Stomach smooth muscle (tissue), 2 donors: ENCODE measurements around the gene DOCK4.

Source experiments
- H3K27ac ChIP-seq: one replicate; pipeline ENCODE4 v1.7.0; 2013; ENCODE audit warnings: mild to moderate bottlenecking, low read length, inconsistent platforms
- H3K27me3 ChIP-seq, 2 donors: one replicate each; pipeline ENCODE4 v1.7.0; 2013; ENCODE audit warnings: low read length in 2 of 2; ENCODE audit not compliant: insufficient read depth in 2 of 2, control insufficient read depth in 1 of 2
- H3K36me3 ChIP-seq, 2 donors: one replicate each; pipeline ENCODE4 v1.7.0; 2013; ENCODE audit warnings: low read length in 2 of 2; ENCODE audit not compliant: control insufficient read depth in 2 of 2, insufficient read depth in 2 of 2
- H3K4me1 ChIP-seq: one replicate; pipeline ENCODE4 v1.7.0; 2013; ENCODE audit warnings: low read length; ENCODE audit not compliant: control insufficient read depth, insufficient read depth
- H3K4me3 ChIP-seq, 2 donors: one replicate each; pipeline ENCODE4 v1.7.0; 2013; ENCODE audit warnings: low read length in 2 of 2
- H3K9ac ChIP-seq, 2 donors: one replicate each; pipeline ENCODE4 v1.7.0; 2013; ENCODE audit warnings: low read length in 2 of 2, mild to moderate bottlenecking in 1 of 2
- H3K9me3 ChIP-seq, 2 donors: one replicate each; pipeline ENCODE4 v1.7.0; 2013; ENCODE audit warnings: low read length in 2 of 2; ENCODE audit not compliant: control insufficient read depth in 2 of 2
- donor health status: healthy.
- donor health status: Pancreatic carcinoma.

The DOCK4 gene

DNA sequence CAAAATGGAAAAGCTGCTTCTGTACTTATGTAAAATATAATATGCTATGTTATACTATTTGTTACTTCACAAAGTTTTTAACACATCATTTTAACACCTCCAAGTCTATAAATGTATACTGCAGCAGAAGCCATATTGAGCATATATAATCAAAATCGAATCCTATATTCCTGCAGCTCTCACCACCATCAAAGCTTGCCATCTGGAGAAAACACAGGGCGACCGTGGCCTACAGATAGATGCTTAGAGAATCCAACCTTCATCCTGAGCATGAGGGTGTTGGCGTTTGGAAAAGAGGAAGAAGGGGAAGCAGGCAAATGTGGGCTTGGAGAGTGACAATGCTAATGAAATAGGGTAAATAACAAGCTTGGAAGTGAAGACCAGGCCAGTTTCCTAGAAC lies 385.2 kb downstream of the DOCK4 start:
- H3K27ac ChIP-seq, result no peak overlapping the region
- H3K27me3 ChIP-seq, result no peaks in the 10 kb centered on the region
- H3K4me3 ChIP-seq, result no peak overlapping the region
- H3K4me1 ChIP-seq, result no peaks in the 10 kb centered on the region
- H3K36me3 ChIP-seq, result peaks cover 0 to 9% of the 10 kb centered on the region in 2 donors
- H3K9ac ChIP-seq, result no peak overlapping the region
- H3K9me3 ChIP-seq, result no peaks in the 10 kb centered on the region

DNA sequence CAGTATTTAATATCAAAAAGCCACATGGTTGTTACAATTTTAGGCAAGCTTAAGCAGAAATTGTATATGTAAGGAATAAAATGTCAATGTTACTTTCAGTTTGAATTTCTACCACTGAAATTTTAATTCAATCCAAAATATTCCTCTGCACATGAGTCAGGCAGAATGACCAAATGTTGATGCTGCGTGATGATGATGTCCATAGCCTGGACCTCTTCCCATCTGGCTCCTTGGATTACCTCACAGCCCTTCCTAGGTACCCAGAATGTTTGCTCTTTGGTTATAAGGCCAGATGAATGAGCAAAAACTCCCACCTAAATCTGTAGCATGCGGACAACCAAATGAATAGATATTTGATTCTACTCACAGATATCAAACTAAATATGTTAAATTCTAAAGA lies 385.6 kb downstream of the DOCK4 start:
- H3K36me3 ChIP-seq, result peaks cover 0 to 9% of the 10 kb centered on the region in 2 donors
- no peak overlapping the region for H3K4me3 ChIP-seq
- no peaks in the 10 kb centered on the region for H3K27me3 ChIP-seq
- H3K4me1 ChIP-seq, result no peaks in the 10 kb centered on the region
- no peak overlapping the region for H3K27ac ChIP-seq
- no peaks in the 10 kb centered on the region for H3K9me3 ChIP-seq
- H3K9ac ChIP-seq, result no peak overlapping the region

GRCh38 chr7:111820121-111820520 lies 386.1 kb downstream of the DOCK4 start:
- no peak overlapping the region for H3K9ac ChIP-seq
- H3K9me3 ChIP-seq, result no peaks in the 10 kb centered on the region
- H3K36me3 ChIP-seq, result peaks cover 0 to 9% of the 10 kb centered on the region in 2 donors
- no peak overlapping the region for H3K27ac ChIP-seq
- no peaks in the 10 kb centered on the region for H3K27me3 ChIP-seq
- no peak overlapping the region for H3K4me3 ChIP-seq
- no peaks in the 10 kb centered on the region for H3K4me1 ChIP-seq

DNA sequence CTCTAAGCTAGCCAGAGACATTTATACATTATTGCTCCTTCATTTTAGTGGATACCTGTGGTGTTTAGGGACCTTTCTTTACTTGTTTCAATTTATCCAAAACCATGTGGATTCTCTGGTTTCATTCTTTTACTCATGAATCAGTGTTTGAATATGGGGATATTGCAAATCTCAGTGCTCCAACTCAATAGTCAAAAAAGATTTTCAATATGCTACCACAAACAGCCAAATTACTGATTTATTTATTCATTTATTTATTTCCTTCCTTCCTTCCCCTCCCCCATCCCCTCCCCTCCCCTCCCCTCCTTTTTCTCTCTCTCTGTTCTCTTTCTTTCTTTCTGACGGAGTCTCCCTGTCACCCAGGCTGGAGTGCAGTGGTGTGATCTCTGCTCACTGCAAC lies 390.8 kb downstream of the DOCK4 start:
- Histone ChIP-seq H3K36me3 (peaks cover 0 to 3% of the 10 kb centered on the region in 2 donors), H3K4me3 (no peak overlapping the region), H3K4me1 (no peaks in the 10 kb centered on the region), H3K9ac (no peak overlapping the region), H3K27ac (no peak overlapping the region), H3K27me3 (no peaks in the 10 kb centered on the region), H3K9me3 (no peaks in the 10 kb centered on the region)

GRCh38 chr7:111813306-111813705 lies 392.9 kb downstream of the DOCK4 start:
- H3K9ac ChIP-seq, result no peak overlapping the region
- no peaks in the 10 kb centered on the region for H3K27me3 ChIP-seq
- no peaks in the 10 kb centered on the region for H3K9me3 ChIP-seq
- no peak overlapping the region for H3K4me3 ChIP-seq
- H3K36me3 ChIP-seq, result no peaks in the 10 kb centered on the region
- H3K4me1 ChIP-seq, result no peaks in the 10 kb centered on the region
- H3K27ac ChIP-seq, result no peak overlapping the region

GRCh38 chr7:111806232-111806631 lies 400.0 kb downstream of the DOCK4 start:
- H3K9ac ChIP-seq, result no peak overlapping the region
- H3K4me3 ChIP-seq, result no peak overlapping the region
- H3K27ac ChIP-seq, result no peak overlapping the region
- no peaks in the 10 kb centered on the region for H3K27me3 ChIP-seq
- H3K36me3 ChIP-seq, result no peaks in the 10 kb centered on the region
- no peaks in the 10 kb centered on the region for H3K9me3 ChIP-seq
- H3K4me1 ChIP-seq, result no peaks in the 10 kb centered on the region

- Histone ChIP-seq H3K36me3 (no peaks in the 10 kb centered on the region), H3K27ac (no peak overlapping the region), H3K4me1 (no peaks in the 10 kb centered on the region), H3K4me3 (no peak overlapping the region), H3K9me3 (peaks cover 0 to 10% of the 10 kb centered on the region in 2 donors), H3K9ac (no peak overlapping the region), H3K27me3 (no peaks in the 10 kb centered on the region)
Measured at GRCh38 chr7:111803015-111803758, 403.0 kb downstream of the DOCK4 start.

GRCh38 chr7:111802194-111802772 lies 403.9 kb downstream of the DOCK4 start:
- no peak overlapping the region for H3K4me3 ChIP-seq
- H3K27ac ChIP-seq, result no peak overlapping the region
- no peaks in the 10 kb centered on the region for H3K4me1 ChIP-seq
- no peaks in the 10 kb centered on the region for H3K27me3 ChIP-seq
- H3K36me3 ChIP-seq, result no peaks in the 10 kb centered on the region
- H3K9me3 ChIP-seq, result peaks cover 0 to 12% of the 10 kb centered on the region in 2 donors
- H3K9ac ChIP-seq, result no peak overlapping the region

DNA sequence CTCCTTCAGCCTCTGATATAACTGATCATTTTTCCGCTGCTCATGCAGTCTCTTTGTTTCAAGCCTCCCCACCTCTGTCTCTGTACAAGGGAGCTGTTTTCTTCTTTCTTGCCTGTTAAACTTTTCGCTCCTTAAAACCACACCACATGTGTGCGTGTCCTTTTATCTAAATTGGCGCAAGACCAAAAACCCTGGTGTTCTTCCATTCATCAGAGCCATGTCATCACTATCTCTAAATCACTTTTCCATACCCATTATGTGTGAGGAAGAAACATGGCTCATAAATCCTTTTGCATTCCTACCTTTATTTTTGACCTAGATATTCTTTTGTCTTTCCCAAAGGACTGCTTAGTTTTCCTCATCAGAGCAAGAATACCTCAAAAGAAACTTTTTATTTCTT lies 404.9 kb downstream of the DOCK4 start:
- Histone ChIP-seq H3K9ac (no peak overlapping the region), H3K9me3 (peaks cover 7 to 21% of the 10 kb centered on the region in 2 donors), H3K4me1 (no peaks in the 10 kb centered on the region), H3K27me3 (no peaks in the 10 kb centered on the region), H3K27ac (no peak overlapping the region), H3K36me3 (no peaks in the 10 kb centered on the region), H3K4me3 (no peak overlapping the region)

DNA sequence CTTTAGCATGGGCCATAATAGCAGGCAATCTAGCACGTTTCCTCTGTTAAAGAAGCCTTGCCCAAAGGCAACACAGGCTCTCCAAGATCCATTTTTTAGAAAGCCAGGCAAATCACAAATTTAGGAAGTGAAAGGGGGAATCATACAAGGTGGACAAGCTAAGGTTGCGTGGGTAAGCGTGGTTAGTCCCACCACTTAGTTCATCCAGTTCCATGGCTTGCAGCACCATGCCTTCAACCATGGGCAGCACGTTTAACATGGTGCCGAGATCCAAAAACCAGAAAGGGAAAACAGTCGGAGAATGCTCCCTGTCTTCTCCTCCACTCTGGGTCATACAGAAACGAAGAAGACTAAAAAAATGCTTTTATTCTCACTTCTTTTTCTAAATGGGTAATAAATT lies 409.5 kb downstream of the DOCK4 start:
- Histone ChIP-seq H3K4me1 (no peaks in the 10 kb centered on the region), H3K27ac (no peak overlapping the region), H3K36me3 (peaks cover 5 to 9% of the 10 kb centered on the region in 2 donors), H3K9me3 (peaks cover 13 to 30% of the 10 kb centered on the region in 2 donors), H3K4me3 (peak overlapping the region in 1 of 2 donors; percentile 23), H3K27me3 (no peaks in the 10 kb centered on the region), H3K9ac (no peak overlapping the region)

DNA sequence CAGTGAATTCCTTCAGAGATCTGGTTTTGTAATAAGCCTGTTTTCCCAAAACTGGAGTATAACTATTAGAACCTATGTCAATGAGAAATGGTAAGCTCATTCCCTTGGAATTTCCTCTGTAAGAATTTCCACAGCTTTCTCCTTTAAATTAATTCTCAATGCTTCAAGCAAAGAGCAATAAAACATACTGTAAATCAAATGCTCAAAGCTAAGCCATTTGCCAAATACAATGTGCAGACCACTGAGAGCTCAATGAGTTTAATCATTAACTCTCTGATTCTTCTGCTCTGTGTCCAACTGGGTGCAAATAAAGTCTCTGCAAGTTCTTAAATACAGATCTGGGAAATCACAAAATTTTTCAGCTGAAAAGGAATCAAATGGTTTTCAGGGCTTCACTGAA lies 416.3 kb downstream of the DOCK4 start:
- Histone ChIP-seq H3K4me3 (no peak overlapping the region), H3K36me3 (peaks cover 8 to 13% of the 10 kb centered on the region in 2 donors), H3K4me1 (no peaks in the 10 kb centered on the region), H3K9ac (no peak overlapping the region), H3K27ac (no peak overlapping the region), H3K27me3 (no peaks in the 10 kb centered on the region), H3K9me3 (no peaks in the 10 kb centered on the region)
